Measurements from ENCODE around the gene IPP.
"Not testable (repeated sequence)": the region's sequence is repeated elsewhere in the genome, so short reads cannot be mapped to it uniquely, and the experiment has no call there.

The IPP gene

DNA sequence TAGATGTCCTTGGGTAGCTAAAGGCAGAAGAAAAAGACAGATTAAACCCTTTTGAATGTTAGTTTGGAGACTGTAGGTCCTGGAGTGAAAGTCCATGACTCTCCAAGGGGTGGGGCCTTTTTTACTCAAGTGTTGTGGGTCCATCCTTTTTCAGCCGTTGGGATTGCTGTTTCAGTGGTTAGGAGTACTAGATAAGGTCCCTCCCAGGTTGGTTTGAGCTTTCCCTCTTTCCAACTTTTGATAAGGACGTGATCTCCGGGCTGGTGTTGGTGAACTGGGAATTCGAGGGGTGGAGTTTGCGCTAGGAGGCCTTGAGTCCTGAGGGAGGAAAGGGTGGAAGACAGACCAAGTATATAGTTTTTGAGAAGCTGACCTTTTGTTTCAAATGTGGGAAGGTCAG, 5.2 kb upstream of the IPP start:
- DNase-seq (ENCODE audit: extremely low read depth, low read depth), result no peak
- no peak for TF ChIP-seq CTCF (IDR thresholded peaks at IDR 0.05; ENCODE audit: low read depth, low read length)

- no peak for TF ChIP-seq CTCF (IDR thresholded peaks at IDR 0.05; ENCODE audit: low read depth, low read length)
- DNase-seq (ENCODE audit: extremely low read depth, low read depth), result no peak
Observed at GRCh38 chr1:45753248-45754037, 3.0 kb upstream of the IPP start.

- TF ChIP-seq CTCF (IDR thresholded peaks at IDR 0.05; ENCODE audit: low read depth, low read length), result no peak
- DNase-seq (ENCODE audit: extremely low read depth, low read depth), result no peak
Observed at GRCh38 chr1:45752441-45753052, 2.1 kb upstream of the IPP start.

DNA sequence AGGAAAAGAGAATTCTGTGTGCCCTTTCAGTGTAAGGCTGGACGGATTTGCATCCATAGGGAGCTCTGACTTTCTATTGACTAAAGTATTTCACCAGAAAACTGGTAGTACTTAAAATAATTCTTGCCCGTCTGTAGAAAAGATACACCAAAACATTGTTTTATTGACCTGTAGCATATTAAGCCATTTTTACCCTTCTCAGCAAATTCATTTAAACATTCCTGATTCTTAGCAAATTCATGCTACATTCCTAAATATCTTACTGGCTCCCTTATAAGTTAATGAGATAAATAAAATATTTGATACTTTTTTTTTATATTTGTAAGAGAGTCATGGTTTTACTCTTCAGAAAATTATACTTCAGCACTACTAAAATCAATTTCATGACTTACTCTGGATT, 1.6 kb upstream of the IPP start:
- DNase-seq (ENCODE audit: extremely low read depth, low read depth), result no peak
- TF ChIP-seq CTCF (IDR thresholded peaks at IDR 0.05; ENCODE audit: low read depth, low read length), result no peak

DNA sequence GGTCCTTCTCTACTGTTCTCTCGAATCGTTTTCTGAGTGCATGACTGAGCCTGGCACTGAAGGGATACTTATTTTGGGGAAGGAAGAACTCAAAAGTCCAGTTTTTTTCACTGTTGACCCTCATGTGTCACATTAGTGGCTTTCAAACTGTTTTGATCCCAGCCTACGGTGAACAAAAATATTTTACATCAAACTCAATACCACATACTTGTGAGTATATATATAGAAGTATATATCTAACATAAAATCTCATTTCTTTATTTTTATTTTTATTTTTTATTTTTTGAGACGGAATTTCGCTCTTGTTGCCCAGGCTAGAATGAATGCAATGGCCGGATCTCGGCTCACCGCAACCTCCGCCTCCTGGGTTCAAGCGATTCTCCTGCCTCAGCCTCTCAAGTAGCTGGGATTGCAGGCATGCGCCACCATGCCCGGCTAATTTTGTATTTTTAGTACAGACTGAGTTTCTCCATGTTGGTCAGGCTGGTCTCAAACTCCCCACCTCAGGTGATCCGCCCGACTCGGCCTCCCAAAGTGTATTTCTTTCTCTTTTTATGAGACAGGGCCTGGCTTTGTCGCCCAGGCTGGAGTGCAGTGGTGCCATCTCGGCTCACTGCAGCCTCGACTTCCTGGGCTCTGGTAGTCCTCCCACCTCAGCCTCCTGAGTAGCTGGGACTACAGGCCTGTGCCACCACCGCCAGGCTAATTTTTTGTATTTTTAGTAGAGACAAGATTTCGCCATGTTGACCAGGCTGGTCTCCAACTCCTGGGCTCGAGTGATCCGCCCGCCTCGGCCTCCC, 786 bp upstream of the IPP start:
- not testable (repeated sequence) for DNase-seq (ENCODE audit: extremely low read depth, low read depth)

GRCh38 chr1:45746922-45747321, 3.5 kb downstream of the IPP start:
- no peak for TF ChIP-seq CTCF (IDR thresholded peaks at IDR 0.05; ENCODE audit: low read depth, low read length)
- DNase-seq (ENCODE audit: extremely low read depth, low read depth), result no peak

DNA sequence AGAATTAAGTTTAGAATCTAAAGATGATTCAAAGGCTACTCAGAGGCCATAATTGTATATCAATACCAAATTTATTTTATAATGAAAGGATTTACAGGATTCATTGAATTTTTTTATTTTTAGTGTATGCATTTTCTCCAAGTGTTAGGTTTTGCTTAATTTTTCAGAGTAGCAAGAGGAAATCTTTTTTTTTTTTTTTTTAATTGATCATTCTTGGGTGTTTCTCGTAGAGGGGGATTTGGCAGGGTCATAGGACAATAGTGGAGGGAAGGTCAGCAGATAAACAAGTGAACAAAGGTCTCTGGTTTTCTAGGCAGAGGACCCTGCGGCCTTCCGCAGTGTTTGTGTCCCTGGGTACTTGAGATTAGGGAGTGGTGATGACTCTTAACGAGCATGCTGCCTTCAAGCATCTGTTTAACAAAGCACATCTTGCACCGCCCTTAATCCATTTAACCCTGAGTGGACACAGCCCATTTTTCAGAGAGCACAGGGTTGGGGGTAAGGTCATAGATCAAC, 10.8 kb downstream of the IPP start:
- DNase-seq (ENCODE audit: extremely low read depth, low read depth), result not testable (repeated sequence)

DNA sequence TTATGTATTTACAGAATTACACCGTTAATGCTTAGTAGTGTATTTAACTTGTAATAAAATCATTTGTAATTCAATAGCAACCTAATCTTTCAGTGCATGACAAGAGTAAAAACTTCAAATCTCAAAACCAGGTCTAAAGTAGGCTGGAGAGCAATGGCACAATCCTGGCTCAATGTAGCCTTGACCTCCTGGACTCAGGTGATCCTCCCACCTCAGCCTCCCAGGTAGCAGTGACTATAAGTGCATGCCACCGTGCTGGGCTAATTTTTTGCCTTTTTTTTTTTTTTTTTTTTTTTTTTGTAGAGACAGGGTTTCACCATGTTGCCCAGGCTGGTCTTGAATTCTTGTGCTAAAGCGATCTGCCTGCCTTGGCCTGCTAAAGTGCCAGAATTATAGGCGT, 11.3 kb downstream of the IPP start:
- no peak for DNase-seq (ENCODE audit: extremely low read depth, low read depth)
- TF ChIP-seq CTCF (IDR thresholded peaks at IDR 0.05; ENCODE audit: low read depth, low read length), result no peak
